ENCODE measurements around the gene ABCA4.

ABCA4 gene

DNA sequence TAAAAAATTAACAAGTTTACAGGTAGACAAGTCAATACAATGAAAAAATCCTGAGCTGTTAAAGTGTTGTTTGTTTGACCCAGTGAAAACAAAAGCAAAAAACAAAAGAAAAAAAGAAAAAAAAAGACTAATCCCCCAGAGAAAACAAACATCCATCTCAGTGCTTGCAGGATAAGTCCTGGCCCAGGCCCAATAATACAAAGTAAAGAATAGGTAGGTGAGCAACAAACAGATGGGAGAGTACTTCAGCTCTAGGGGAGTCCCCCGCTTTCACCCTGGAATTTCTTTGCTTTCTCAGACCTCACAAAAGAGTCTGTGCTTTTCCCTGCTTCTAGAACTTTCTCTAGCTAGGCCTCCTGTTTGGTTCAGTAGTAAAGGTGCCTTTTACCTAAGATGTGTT lies 70.3 kb downstream of the ABCA4 start:
- no peak for DNase-seq (ENCODE audit: low spot score)

DNA sequence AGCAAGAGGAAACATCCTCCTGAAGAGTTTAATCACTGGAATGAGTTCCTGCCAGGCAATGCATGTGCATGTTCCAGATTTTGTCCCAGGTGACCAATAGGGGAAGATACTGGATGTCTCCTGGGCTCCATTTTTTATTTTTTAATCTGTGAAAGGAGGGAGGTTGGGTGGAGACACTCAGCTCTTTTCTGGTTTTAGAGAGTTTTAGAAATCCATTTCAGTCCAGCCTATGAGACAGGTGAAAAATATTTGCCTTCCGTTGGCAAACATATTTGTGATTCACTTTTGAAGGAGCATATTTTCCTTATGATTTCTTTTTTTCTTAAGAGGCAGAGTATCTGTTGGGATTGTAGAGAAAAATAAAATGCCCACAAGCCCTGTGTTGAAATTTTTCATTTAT lies 70.7 kb downstream of the ABCA4 start:
- DNase-seq (ENCODE audit: low spot score): no peak

DNA sequence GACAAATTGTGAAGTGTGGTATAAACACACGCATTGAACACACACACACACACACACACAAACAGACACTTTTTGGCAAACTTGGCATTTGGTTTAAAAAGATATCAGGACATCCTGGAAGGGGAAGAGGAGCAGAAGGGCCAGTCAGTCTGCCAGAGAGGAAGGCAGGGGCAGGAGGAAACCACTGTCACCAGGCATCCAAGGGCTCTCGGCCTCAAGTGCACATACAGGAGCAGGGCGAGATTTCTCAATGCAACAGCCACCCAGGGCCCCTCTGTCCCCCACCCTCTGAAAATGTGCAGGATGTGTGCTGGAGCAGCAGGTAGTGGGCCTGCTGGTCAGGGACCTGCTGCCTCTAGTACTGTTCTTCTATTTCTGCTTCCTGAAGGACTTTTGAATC lies 71.2 kb downstream of the ABCA4 start:
- no peak for DNase-seq (ENCODE audit: low spot score)

DNA sequence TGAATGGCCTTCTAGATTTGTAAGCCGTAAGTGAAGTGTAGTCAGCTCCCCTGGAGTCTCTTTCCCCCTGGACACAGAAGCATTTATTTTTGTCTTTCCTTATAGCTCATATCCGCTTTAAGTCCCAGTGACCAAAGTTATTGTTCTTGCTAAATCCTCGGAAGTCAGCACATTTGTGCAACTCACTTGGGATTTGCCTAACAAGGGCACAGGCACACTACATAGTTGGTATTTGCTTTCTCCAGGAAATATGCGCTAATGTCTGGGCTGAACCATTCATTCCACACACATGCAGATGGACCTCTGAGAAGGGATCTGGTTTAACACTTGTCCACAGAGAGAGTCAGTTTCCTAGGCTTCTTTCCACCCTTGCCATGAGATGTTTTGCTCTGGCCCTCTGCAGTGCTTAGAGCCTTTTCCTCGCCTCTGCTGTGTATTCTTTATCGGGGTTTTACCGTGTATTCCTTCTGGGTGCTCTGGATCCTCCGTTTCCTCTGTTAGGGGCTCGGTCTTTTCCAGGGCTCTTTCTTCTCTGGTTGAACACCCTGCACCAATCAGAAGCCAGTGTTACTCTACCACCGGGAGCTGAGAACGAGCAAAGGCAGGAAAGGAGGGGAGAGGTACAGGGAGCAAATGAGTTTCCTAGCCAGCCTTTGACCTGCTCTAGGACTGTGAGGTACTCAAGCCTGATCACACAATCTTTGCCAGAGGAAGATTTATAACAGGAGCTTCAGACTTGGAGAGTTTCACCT lies 72.4 kb downstream of the ABCA4 start:
- no peak for DNase-seq (ENCODE audit: low spot score)

DNA sequence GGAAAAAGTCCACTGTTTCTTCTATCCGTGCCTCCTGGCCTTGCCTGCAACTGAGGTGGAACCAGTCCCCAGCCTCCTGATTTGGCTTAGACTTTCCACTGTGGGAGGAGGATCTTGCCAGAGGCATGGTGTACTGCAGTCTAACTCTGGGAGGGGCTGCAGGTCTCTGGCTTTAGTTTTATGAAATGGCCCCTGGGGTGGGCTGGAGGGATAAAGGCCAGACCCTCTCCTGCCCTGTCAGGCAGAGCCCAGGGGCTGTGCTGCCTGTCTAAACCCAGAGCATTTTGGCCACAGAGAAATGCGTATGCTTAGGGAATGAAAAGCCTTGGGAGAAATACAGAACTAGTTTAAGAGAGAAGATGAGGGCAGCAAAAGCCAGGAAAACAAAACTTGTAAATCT lies 73.0 kb downstream of the ABCA4 start:
- DNase-seq (ENCODE audit: low spot score): no peak

DNA sequence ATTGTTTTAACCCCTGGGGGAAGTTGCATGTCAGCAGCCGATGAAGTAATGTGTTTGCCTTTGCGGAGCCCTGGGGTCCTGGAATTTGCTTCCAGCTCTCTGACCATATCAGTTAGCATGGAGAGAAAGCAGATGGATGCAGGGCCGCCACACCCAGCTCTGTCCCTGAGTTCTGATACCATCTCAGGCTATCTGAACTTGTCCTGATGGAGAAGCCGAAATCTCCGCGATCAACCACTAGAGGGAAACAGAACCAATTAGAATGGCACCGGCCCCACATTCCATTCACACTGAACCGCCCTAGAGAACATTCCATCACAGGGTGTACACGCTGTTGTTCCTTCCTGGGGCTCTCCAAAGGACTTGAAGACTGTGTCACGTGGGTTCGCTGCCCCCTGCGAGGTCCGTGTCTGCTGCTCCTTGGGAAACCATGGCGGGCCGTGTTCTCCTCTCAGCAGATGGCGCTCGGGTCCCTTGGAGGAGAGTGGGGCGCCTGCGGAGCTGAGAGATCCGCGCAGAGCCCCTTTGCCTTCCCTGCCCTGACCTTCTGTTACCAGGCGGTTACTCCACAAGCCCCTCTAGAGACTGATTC lies 75.4 kb downstream of the ABCA4 start:
- peak; percentile 30 for DNase-seq (ENCODE audit: low spot score)

DNA sequence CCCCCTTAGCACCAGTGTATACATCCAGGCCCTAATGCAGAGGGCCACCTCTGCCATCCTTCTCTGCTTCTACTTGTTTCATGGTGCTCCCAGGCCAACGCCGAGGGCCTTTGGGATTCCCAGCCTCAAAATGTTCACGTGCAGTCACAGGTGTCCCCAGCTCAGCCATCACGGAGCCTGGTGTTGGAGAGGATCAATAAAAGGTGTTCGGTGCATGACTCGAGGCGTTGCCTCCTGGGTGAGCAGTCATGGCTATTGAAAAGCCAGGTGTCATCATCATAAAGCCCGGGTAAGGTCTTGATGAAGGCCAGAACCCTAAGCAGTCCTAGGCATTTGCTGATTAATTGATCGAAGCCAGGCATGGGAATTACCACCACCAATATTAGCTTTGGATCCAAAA lies 76.1 kb downstream of the ABCA4 start:
- DNase-seq (ENCODE audit: low spot score): no peak

DNA sequence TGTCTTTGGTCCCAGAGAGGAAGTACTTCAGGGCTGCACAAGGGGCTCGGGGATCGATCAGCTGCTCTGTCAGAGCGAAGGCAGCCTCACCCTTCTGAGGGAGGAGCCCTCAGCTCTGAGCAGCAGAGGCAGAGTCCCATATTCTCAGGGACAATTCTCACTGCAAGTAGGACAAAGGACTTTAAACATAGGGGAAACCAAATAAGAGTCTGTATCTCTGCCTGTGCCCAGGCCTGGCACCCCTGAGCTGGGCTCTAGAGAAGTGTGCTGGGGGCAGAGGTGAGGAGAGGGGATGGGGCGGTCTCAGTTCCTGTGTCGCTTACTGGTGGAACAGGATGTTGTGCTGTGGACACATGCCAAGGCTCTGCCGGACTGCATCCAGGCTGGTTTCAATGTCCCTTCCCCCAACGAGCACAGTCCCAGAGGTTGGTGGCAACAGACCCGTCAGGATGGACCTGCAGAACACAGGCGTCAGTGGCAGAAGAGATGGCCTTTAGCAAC lies 76.6 kb downstream of the ABCA4 start:
- no peak for DNase-seq (ENCODE audit: low spot score)

DNA sequence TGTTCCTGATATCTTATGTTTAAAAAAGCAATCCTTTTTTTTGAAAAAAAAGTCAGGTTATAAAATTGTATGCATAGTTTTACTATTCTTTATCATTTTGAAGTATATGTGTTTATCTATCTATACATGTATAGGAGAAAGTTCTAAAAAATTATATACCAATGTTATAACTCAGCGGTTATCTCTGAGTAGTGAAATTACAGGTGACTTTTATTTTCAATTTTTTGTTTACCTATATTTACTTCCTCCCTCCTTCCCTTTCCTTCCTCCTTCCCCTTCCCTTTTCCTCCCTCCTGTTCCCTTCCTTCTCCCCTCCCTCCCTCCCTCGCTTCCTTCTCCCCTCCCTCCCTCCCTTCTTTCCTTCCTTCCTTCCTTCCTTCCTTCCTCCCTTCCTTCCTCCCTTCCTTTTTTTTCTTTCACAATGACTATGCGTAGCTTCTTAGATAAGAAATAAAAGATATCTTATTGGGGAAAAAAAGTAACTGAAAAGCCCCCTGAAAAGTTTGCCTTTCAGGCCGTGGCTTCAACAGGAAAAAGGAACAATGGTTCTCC lies 77.1 kb downstream of the ABCA4 start:
- DNase-seq (ENCODE audit: low spot score): no peak

DNA sequence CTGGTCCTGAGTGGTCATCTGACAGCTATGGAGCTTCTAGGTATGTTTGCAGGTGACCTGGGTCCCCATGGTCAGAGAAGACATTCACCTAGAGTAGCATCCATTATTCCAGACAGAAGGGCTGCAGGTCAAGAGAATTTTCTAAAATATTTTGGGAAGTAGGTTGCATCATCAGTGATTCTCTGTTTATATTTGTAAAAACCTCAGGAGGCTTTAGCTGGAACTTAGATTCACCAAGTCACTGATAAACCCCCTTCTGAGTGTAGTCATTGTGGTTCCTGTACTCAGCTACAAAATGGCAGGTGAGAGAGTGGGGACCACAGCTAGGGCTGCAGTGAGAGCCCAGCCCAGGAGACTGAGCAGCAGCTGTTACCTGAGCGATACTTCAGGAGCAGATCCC lies 78.6 kb downstream of the ABCA4 start:
- DNase-seq (ENCODE audit: low spot score): no peak

DNA sequence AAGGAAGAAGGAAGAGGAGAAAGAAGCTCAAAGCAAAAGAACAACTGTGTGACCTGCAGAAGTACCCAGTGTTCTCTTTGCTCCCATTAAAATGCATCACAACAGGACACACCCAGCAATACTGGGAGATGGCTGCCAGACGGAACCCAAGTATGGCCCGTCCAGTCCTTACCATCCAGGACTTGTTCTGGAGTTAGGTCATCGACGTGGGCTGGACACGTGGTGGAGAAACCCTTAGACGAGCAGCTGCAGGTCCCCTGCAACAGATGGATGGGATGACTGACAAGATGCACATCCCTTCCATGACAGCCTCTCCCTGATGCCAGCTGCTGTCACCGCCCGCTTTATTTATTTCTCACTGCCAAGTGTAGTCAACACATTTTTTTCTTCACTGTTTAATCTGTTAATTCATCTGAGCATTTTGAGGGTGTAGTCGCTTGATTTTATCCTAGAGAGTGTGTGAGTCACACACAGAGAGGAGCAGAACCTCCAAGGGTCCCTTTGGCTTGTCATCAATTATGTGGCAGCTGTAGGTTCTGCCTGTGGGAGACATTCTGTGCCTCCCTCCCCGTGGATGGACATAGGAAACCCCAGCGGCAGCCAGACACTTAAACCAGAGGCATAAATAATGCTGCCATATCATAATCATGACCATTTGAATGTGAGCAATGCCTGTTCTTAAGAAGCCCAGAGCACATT lies 80.9 kb downstream of the ABCA4 start:
- DNase-seq (ENCODE audit: low spot score): no peak

DNA sequence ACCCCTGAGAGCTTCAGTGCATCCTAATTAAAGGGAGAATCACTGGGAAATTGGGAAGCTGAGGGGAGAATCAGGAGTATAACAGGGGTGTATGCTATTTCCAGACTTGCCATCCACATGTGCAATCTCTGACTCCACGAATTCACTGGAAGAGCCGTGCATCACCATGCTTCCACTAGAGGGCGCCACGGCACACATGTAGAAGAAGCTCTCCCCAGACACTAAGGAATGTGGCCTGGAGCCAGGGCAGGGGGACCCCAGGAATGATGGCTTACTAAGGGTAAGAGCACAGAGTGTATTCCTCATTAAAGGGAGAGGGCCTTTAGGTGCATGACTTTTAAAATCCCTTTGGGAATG lies 81.5 kb downstream of the ABCA4 start:
- peak; percentile 77 for DNase-seq (ENCODE audit: low spot score)

DNA sequence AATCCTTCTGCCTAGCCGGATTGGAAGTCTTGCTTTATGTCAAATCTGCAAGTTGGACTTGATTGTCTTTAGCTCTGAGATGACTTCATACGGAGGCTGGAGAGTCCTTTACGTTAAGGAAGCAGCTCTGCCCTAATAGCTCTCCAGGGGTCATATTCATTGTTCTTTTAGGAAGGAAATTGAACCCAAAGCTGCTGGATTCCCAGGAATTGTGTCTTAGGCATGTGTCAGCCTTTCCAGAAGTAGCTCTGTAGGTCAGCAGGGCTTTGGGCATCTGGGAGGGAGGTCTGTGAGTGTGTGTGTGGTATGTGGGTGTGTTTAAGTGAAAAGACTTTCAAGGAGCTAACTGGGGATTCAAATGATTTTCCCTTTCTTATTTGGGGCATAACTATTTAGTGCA lies 82.4 kb downstream of the ABCA4 start:
- DNase-seq (ENCODE audit: low spot score): no peak

DNA sequence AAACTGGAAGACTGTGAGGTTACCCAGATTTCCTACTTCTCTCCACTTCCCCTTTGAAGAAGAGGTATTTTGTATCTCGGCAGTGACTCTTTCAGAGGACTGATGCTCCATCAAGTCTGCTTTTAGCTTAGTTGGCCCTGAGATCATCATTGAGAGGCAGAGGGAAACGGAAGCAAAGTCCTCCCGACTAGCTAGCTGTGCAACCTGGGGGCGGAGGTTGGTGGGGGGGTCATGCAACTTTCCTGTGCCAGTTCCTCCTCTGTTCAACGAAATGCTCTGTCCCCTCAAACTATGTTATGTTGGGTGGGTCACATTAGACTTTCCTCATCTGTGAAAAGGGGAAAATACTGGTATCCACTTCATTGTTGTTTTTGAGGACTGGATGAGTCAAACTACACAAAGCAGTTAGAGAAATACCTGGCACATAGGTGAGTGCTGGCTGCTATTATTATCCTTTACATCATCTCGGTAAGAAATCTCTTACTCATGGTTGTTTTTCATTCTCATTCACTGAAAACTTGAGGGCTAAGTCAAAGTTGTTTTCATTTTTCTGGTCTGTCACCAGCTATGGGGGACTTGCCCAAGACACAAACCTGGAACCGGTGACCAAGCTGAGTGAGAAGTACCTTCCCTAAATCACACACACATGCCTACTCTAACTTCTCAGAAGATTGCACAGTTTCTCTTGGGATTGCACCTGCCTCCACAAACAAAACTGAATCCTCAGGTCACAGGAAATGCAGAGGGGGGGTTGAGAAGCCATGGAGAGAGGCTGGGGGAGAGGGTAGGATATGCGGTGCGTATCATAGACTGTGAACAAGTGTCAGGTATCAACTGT lies 83.3 kb downstream of the ABCA4 start:
- no peak for DNase-seq (ENCODE audit: low spot score)

DNA sequence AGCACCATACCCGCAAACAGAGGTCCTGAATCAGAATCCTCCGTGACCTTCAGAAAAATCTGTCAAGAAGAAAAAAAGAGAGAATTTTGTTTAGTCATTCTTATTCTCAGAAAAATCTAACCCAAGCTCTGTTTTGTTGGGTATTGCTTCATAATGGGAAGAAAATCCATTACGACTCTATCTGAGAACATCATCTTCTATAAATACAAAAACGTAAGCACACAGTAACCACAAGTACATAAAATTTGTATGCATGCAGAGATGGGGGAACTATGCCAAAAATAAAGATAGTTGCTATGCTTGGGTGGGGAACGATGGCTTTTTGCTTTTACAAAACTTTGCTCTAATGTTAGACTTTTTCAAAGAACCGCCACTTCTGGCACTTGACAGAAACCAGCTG lies 84.2 kb downstream of the ABCA4 start:
- DNase-seq (ENCODE audit: low spot score): no peak

DNA sequence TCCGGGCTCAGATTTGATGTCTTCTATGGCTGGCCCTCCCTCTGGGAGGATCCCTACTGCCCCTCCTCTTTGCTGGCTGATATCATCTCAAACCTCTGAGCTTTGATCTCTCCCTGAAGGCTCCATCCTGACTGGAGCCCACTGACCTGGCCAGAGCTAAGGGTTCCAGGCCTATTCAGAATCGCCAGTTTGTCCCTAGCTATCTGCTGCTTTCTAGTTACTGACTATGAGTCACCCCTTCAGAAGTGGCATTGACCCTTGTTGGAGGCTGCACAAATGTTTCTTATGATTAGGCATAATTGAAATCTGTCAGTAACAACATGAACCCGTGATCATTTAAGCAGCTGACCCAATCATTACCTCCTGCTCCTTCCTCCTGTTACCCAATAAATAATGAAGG lies 87.1 kb downstream of the ABCA4 start:
- no peak for DNase-seq (ENCODE audit: low spot score)

DNA sequence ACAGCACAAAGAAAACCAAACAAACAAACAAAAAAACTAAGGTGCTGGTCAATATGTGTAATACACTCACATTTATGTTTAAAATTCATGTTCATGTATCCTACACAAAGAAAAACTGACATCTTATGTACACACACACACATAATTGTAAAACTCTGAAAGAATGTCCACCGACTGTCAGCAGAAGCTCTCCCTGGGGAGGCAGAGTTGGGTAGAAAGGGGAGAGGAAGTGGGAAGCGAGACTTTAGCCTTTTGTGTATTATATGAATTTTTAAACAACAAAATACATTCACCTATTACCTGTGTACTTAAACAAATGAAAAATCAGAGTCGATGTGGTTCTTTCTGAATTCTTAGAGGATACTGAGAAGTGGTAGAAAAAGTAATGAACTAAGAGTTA lies 88.3 kb downstream of the ABCA4 start:
- no peak for DNase-seq (ENCODE audit: low spot score)

DNA sequence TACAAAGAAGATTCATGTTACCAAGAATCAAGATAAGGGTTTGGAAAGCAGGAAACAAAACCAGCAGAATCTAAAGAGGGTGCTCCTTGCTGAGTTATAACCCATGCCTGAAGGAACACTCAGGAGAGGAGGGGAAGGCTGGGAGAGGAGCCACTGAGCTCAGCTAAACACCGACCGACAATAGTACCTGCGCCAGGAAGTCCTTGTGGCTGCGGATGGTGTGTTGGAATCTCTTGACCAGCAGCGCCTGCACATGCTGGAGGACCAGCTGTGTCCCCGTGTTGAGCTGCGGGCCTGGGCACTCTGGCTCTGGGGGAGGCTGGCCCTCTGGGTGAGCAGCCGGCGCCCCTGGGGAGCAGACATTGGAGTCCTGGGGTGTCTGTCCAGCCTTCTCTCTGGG lies 89.4 kb downstream of the ABCA4 start:
- no peak for DNase-seq (ENCODE audit: low spot score)

DNA sequence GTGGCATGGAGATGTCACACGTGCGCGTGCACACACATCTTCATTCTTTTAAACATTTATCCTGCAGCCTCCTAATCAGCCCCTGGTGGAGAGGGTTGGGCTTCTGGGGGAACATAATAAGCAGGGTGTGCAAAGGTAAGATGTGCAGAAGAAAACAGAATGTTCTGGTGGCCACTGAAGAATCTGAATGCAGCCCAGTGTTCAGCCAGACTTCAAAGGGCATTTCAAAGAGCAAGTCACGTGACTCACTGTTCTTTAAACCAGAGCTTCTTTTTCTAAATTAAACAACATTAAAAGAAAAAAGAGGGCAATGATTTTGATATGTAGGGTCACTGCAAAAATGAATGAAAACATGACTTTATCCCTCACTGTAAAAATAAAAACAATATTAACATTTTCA lies 89.8 kb downstream of the ABCA4 start:
- DNase-seq (ENCODE audit: low spot score): no peak

DNA sequence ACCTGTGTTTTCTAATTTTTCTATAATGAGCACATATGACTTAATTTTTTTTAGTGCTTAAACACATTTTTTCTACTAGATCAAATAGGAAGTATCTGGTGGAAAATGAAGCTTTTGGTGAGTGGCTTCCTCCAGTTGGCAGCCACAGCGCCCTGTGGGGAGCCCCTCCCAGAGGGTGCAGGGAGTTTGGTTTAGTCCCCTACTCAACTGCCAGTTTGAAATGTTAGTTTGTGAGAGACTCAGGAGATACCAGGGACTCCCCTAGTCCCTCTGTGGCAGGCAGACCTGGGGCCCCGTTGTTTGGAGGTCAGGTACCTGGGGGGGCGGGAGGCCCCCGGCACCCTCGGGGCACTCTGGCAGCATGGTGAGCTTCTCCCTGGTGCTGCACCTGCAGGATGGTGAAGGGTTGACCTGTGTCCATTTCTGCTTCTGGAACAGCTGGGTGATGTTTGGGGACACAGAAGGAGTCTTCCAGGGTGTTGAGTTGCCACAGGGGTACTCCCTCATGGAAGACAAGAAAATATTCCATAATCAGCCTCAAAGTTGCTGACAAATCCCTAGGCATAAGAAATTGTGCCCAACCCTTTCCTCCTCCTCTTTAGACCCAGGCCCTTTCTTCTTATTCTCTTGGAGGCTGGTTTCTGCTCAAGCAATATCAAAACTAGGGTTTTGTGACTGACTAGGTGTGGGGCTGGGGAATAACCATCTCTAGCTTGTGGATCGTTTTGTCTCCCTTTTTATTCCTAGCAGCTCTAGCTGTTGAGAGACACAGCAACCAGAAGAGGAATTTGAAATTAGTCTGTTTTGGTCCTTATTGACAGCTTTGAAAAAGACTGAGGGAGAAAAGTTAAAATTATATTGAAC lies 91.6 kb downstream of the ABCA4 start:
- DNase-seq (ENCODE audit: low spot score): no peak

Data from hematopoietic multipotent progenitor cell treated with erythropoietin and hydrocortisone succinate and interleukin-3 and kit ligand, for 17 days (in vitro differentiated cells).